ENCODE results near the gene ZNF629. TPM values are rescaled to one million over a fixed set of nuclear protein-coding genes. Genes with fewer than 3 reads are reported as not detected.

The ZNF629 gene
- total RNA-seq, 4 donors from 2014 or later: 6.6 to 13.4 (median 9.0) TPM

- no peak for TF ChIP-seq CTCF (IDR thresholded peaks at IDR 0.05; ENCODE audit: low read depth)
Measured at GRCh38 chr16:30768583-30769181, 18.3 kb downstream of the ZNF629 start.

GRCh38 chr16:30767767-30768465 lies 19.1 kb downstream of the ZNF629 start:
- TF ChIP-seq CTCF (IDR thresholded peaks at IDR 0.05; ENCODE audit: low read depth): no peak

- no peak for TF ChIP-seq CTCF (IDR thresholded peaks at IDR 0.05; ENCODE audit: low read depth)
Measured at GRCh38 chr16:30766933-30767284, 20.1 kb downstream of the ZNF629 start.

GRCh38 chr16:30766206-30766932 lies 20.6 kb downstream of the ZNF629 start:
- TF ChIP-seq CTCF (IDR thresholded peaks at IDR 0.05; ENCODE audit: low read depth): no peak

- TF ChIP-seq CTCF (IDR thresholded peaks at IDR 0.05; ENCODE audit: low read depth): no peak
Measured at GRCh38 chr16:30764816-30765465, 22.1 kb downstream of the ZNF629 start.

- no peak for TF ChIP-seq CTCF (IDR thresholded peaks at IDR 0.05; ENCODE audit: low read depth)
Measured at GRCh38 chr16:30764086-30764485, 22.9 kb downstream of the ZNF629 start.

Measured in subcutaneous adipose tissue (tissue), 4 donors.